ENCODE data around the gene TGM6.

DNA sequence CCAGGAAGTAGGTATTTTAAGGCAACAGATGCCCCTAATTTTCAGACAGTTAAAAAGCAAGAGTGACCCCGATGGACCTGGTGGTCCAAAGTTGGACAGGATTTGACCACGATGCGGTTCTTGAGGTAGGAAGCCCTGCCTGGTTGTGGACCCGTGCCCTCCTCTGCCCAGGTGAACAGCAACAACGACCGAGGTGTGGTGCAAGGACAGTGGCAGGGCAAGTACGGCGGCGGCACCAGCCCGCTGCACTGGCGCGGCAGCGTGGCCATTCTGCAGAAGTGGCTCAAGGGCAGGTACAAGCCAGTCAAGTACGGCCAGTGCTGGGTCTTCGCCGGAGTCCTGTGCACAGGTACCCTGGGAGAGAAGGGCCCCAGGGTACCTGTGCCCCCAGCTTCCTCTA, 18.7 kb downstream of the TGM6 start:
- TF ChIP-seq, protein P1, sequence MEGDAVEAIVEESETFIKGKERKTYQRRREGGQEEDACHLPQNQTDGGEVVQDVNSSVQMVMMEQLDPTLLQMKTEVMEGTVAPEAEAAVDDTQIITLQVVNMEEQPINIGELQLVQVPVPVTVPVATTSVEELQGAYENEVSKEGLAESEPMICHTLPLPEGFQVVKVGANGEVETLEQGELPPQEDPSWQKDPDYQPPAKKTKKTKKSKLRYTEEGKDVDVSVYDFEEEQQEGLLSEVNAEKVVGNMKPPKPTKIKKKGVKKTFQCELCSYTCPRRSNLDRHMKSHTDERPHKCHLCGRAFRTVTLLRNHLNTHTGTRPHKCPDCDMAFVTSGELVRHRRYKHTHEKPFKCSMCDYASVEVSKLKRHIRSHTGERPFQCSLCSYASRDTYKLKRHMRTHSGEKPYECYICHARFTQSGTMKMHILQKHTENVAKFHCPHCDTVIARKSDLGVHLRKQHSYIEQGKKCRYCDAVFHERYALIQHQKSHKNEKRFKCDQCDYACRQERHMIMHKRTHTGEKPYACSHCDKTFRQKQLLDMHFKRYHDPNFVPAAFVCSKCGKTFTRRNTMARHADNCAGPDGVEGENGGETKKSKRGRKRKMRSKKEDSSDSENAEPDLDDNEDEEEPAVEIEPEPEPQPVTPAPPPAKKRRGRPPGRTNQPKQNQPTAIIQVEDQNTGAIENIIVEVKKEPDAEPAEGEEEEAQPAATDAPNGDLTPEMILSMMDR (IDR thresholded peaks at IDR 0.05 in 4 of 5, conservative IDR thresholded peaks at IDR 0.05 in 1 of 5) = no peak
- TF ChIP-seq POLR2A (IDR thresholded peaks at IDR 0.05) = no peak
